WTC11 (cell line): ENCODE measurements around the gene SLC38A1. TPM values are rescaled to one million over a fixed set of nuclear protein-coding genes. Genes with fewer than 3 reads are reported as not detected.

Experiments
- ATAC-seq: fragments of 200-7000 bp; cut with Tn5 transposase; 2 replicates; pipeline ENCODE4 v1.10.0; 2021; ENCODE audit warnings: mild to moderate bottlenecking, moderate library complexity
- CTCF ChIA-PET: fragments of 300-600 bp; sonication (Branson Sonifier 250); formaldehyde crosslinking; loops from one replicate; lab custom pipeline; 2021; ENCODE audit warnings: antibody characterized with exemption; lab: Charles Lee
- POLR2A ChIA-PET: fragments of 350-600 bp; sonication (Branson Sonifier 250); formaldehyde crosslinking; loops from one replicate; lab custom pipeline; 2021; ENCODE audit warnings: antibody characterized with exemption; lab: Charles Lee
- DNase-seq: peaks from one replicate; pipeline ENCODE4 v3.0.0; 2021; ENCODE audit warnings: low spot score
- H3K27ac Mint-ChIP-seq: 2 replicates; pipeline ENCODE4 v1.8.0; 2021; ENCODE audit warnings: mixed read lengths
- H3K27me3 Mint-ChIP-seq: 2 replicates; pipeline ENCODE4 v1.8.0; 2021; ENCODE audit warnings: low read depth, mild to moderate bottlenecking, moderate library complexity, mixed read lengths
- H3K36me3 Mint-ChIP-seq: 2 replicates; pipeline ENCODE4 v1.8.0; 2021; ENCODE audit warnings: mixed read lengths
- H3K4me1 Mint-ChIP-seq: 2 replicates; pipeline ENCODE4 v1.8.0; 2022; ENCODE audit warnings: mixed read lengths
- H3K4me3 Mint-ChIP-seq: 2 replicates; pipeline ENCODE4 v1.8.0; 2021; ENCODE audit warnings: mild to moderate bottlenecking, moderate library complexity, mixed read lengths
- H3K9me3 Mint-ChIP-seq: 2 replicates; pipeline ENCODE4 v1.8.0; 2021; ENCODE audit warnings: mixed read lengths
- AR ChIP-seq: fragments of 250-450 bp; sonication (Bioruptor Pico); IDR thresholded peaks from 2 replicates; pipeline ENCODE4 v1.9.0; 2021; ENCODE audit warnings: mild to moderate bottlenecking
- ATF6 ChIP-seq: sonication (generic); formaldehyde crosslinking; IDR thresholded peaks from 2 replicates; pipeline ENCODE4 v1.8.1; 2023; ENCODE audit warnings: mild to moderate bottlenecking, missing genetic modification reagents
- ERG ChIP-seq: fragments of 250-450 bp; sonication (Bioruptor Pico); IDR thresholded peaks from 2 replicates; pipeline ENCODE4 v1.8.0; 2021; ENCODE audit warnings: mild to moderate bottlenecking
- GABPB1 ChIP-seq: sonication (generic); formaldehyde crosslinking; IDR thresholded peaks from 2 replicates; pipeline ENCODE4 v1.8.1; 2023; ENCODE audit warnings: mild to moderate bottlenecking, missing genetic modification reagents
- HMGA2 ChIP-seq: fragments of 250-450 bp; sonication (Bioruptor Pico); IDR thresholded peaks from 2 replicates; pipeline ENCODE4 v1.4.0; 2021; ENCODE audit warnings: mild to moderate bottlenecking, moderate library complexity
- JAZF1 ChIP-seq: fragments of 250-450 bp; sonication (Bioruptor Pico); IDR thresholded peaks from 2 replicates; pipeline ENCODE4 v1.9.0; 2021; ENCODE audit warnings: moderate library complexity, mild to moderate bottlenecking, inconsistent platforms
- JUN ChIP-seq: sonication (generic); formaldehyde crosslinking; IDR thresholded peaks from 2 replicates; pipeline ENCODE4 v1.8.0; 2023; ENCODE audit warnings: mild to moderate bottlenecking, missing genetic modification reagents
- MAX ChIP-seq: sonication (generic); formaldehyde crosslinking; IDR thresholded peaks from 2 replicates; pipeline ENCODE4 v1.8.0; 2022; ENCODE audit warnings: mild to moderate bottlenecking, missing genetic modification reagents
- NR3C1 ChIP-seq: sonication (generic); formaldehyde crosslinking; conservative IDR thresholded peaks from 2 replicates; pipeline ENCODE4 v1.8.1; 2023; ENCODE audit warnings: low read depth, mild to moderate bottlenecking, missing genetic modification reagents
- PRDM15 ChIP-seq: sonication (generic); formaldehyde crosslinking; IDR thresholded peaks from 2 replicates; pipeline ENCODE4 v1.8.0; 2022; ENCODE audit warnings: missing genetic modification reagents
- PREB ChIP-seq: sonication (generic); formaldehyde crosslinking; IDR thresholded peaks from 2 replicates; pipeline ENCODE4 v1.8.1; 2022; ENCODE audit warnings: mild to moderate bottlenecking, missing genetic modification reagents, moderate library complexity, borderline replicate concordance
- PRRX2 ChIP-seq: fragments of 250-450 bp; sonication (Bioruptor Pico); IDR thresholded peaks from 2 replicates; pipeline ENCODE4 v1.8.0; 2021; ENCODE audit warnings: mild to moderate bottlenecking
- SMAD3 ChIP-seq: sonication (generic); formaldehyde crosslinking; IDR thresholded peaks from 2 replicates; pipeline ENCODE4 v1.8.0; 2022; ENCODE audit warnings: missing genetic modification reagents, mild to moderate bottlenecking, borderline replicate concordance
- TEAD1 ChIP-seq: sonication (generic); formaldehyde crosslinking; IDR thresholded peaks from 2 replicates; pipeline ENCODE4 v1.8.0; 2022; ENCODE audit warnings: mild to moderate bottlenecking, missing genetic modification reagents
- ZNF138 ChIP-seq: sonication (generic); formaldehyde crosslinking; conservative IDR thresholded peaks from 2 replicates; pipeline ENCODE4 v1.8.1; 2022; ENCODE audit warnings: mild to moderate bottlenecking, moderate library complexity, missing genetic modification reagents
- ZNF281 ChIP-seq: sonication (generic); formaldehyde crosslinking; IDR thresholded peaks from 2 replicates; pipeline ENCODE4 v1.8.0; 2023; ENCODE audit warnings: mild to moderate bottlenecking, missing genetic modification reagents
- ZNF317 ChIP-seq: sonication (generic); formaldehyde crosslinking; IDR thresholded peaks from 2 replicates; pipeline ENCODE4 v1.8.1; 2023; ENCODE audit warnings: low read depth, mild to moderate bottlenecking, moderate library complexity, missing genetic modification reagents, borderline replicate concordance
- ZNF423 ChIP-seq: fragments of 250-450 bp; sonication (Bioruptor Pico); IDR thresholded peaks from 2 replicates; pipeline ENCODE4 v2.1.2; 2022; ENCODE audit warnings: mild to moderate bottlenecking, moderate library complexity
- total RNA-seq: library from RNA; stranded (reverse); gene quantifications from 3 replicates; pipeline ENCODE4 v1.2.3, GENCODE V29; 2021

SLC38A1 gene
- total RNA-seq, 1 experiment from 2014 or later: 179 TPM

GRCh38 chr12:46167412-46167811 is 101.4 kb downstream of the SLC38A1 start:
- ChIA-PET POLR2A (no interaction called here), CTCF (no interaction called here)
- TF ChIP-seq JAZF1 (CRISPR knock-in tag): no peak
- no peak for TF ChIP-seq ERG
- no peak for TF ChIP-seq ZNF281 (CRISPR knock-in tag)
- no peak for TF ChIP-seq GABPB1 (CRISPR knock-in tag)
- no peak for TF ChIP-seq ZNF423 (CRISPR knock-in tag)
- no peak for TF ChIP-seq AR (CRISPR knock-in tag)
- no peak for TF ChIP-seq PREB (CRISPR knock-in tag)
- no peak for TF ChIP-seq TEAD1 (CRISPR knock-in tag)
- no peak for TF ChIP-seq NR3C1 (CRISPR knock-in tag)
- no peak for TF ChIP-seq MAX
- no peak for TF ChIP-seq HMGA2 (CRISPR knock-in tag)
- TF ChIP-seq SMAD3 (CRISPR knock-in tag): no peak
- TF ChIP-seq PRRX2 (CRISPR knock-in tag): no peak
- no peak for TF ChIP-seq ATF6 (CRISPR knock-in tag)
- TF ChIP-seq ZNF138 (CRISPR knock-in tag): no peak
- TF ChIP-seq JUN (CRISPR knock-in tag): no peak
- no peak for TF ChIP-seq ZNF317
- no peak for TF ChIP-seq PRDM15 (CRISPR knock-in tag)
- DNase-seq: no peak
- ATAC-seq: no peak
- H3K27ac Mint-ChIP-seq: no peak overlapping the region
- no peaks in the 10 kb centered on the region for H3K36me3 Mint-ChIP-seq
- no peak overlapping the region for H3K4me3 Mint-ChIP-seq
- H3K9me3 Mint-ChIP-seq: peaks cover 6% of the 10 kb centered on the region
- no peaks in the 10 kb centered on the region for H3K4me1 Mint-ChIP-seq
- no peaks in the 10 kb centered on the region for H3K27me3 Mint-ChIP-seq
